Adipose tissue (tissue), 3 donors: Measurements from ENCODE around the gene SYN1. TPM values are rescaled to one million over a fixed set of nuclear protein-coding genes. Genes with fewer than 3 reads are reported as not detected.
"Not testable (repeated sequence)": the region's sequence is repeated elsewhere in the genome, so short reads cannot be mapped to it uniquely, and the experiment has no call there.

Experiments used
- H3K27ac ChIP-seq: one replicate; pipeline ENCODE4 v1.5.1; 2013; ENCODE audit warnings: low read depth, low read length
- WGBS, 3 donors: extraction: QIAGEN DNeasy Blood & Tissue Kit; methylation state at CpG; one replicate each; pipeline ENCODE4 v1.1.7; 2013; 5-methylcytosine and 5-hydroxymethylcytosine counted together
- polyA plus RNA-seq, 3 donors: library from polyadenylated mRNA; stranded (reverse); fragments of 200-250 nt; gene quantifications; one replicate each; pipeline ENCODE4 v1.2.3, GENCODE V29; 2013
- donor health status: healthy with polysubstance abuse.
- donor health status: Bipolar disorder and iron deficiency.
- donor health status: healthy.

The SYN1 gene
- polyA plus RNA-seq, 3 donors: 0.69 to 3.0 (median 1.4) TPM

GRCh38 chrX:47610511-47610910 is 9.1 kb downstream of the SYN1 start:
- no peak overlapping the region for H3K27ac ChIP-seq
- WGBS, 3 donors: 60 to 76% (median 65%) methylated on average over 4 of the region's 4 CpGs

GRCh38 chrX:47608130-47608810 is 11.4 kb downstream of the SYN1 start:
- H3K27ac ChIP-seq: no peak overlapping the region
- WGBS, 3 donors: 38 to 62% (median 59%) methylated on average over 4 to 9 of the region's 9 CpGs

GRCh38 chrX:47607091-47607490 is 12.6 kb downstream of the SYN1 start:
- H3K27ac ChIP-seq: no peak overlapping the region

- WGBS, 3 donors: 50 to 73% (median 67%) methylated on average over 9 of the region's 9 CpGs
Measured at GRCh38 chrX:47605024-47605423, 14.6 kb downstream of the SYN1 start.

GRCh38 chrX:47603125-47603524 is 16.5 kb downstream of the SYN1 start:
- WGBS, 3 donors: 92 to 98% (median 97%) methylated on average over 4 of the region's 4 CpGs
- H3K27ac ChIP-seq: not testable (repeated sequence)

More at GRCh38 chrX:47605024-47605423, 14.6 kb downstream of the SYN1 start:
- no peak overlapping the region for H3K27ac ChIP-seq

- no peak overlapping the region for H3K27ac ChIP-seq
- 86 to 89% (median 86%) methylated on average over 3 of the region's 3 CpGs for WGBS, 3 donors
Measured at GRCh38 chrX:47597222-47597621, 22.4 kb downstream of the SYN1 start.

GRCh38 chrX:47596256-47596655 is 23.4 kb downstream of the SYN1 start:
- 75 to 86% (median 82%) methylated on average over 2 of the region's 2 CpGs for WGBS, 3 donors
- H3K27ac ChIP-seq: no peak overlapping the region

- WGBS, 3 donors: 18 to 64% (median 51%) methylated on average over 1 of the region's 1 CpG
Measured at GRCh38 chrX:47595716-47596251, 23.9 kb downstream of the SYN1 start.

GRCh38 chrX:47593522-47593921 is 26.1 kb downstream of the SYN1 start:
- no peak overlapping the region for H3K27ac ChIP-seq
- WGBS, 3 donors: 65 to 75% (median 69%) methylated on average over 4 of the region's 4 CpGs

More at GRCh38 chrX:47595716-47596251, 23.9 kb downstream of the SYN1 start:
- no peak overlapping the region for H3K27ac ChIP-seq

- WGBS, 3 donors: 81 to 85% (median 84%) methylated on average over 4 to 5 of the region's 5 CpGs
- H3K27ac ChIP-seq: no peak overlapping the region
Measured at GRCh38 chrX:47590984-47591383, 28.7 kb downstream of the SYN1 start.

GRCh38 chrX:47587906-47588735 is 31.5 kb downstream of the SYN1 start:
- WGBS, 3 donors: 72 to 89% (median 75%) methylated on average over 11 to 16 of the region's 16 CpGs
- no peak overlapping the region for H3K27ac ChIP-seq

- WGBS, 3 donors: 30 to 73% (median 53%) methylated on average over 4 of the region's 4 CpGs
- H3K27ac ChIP-seq: no peak overlapping the region
Measured at GRCh38 chrX:47587091-47587891, 32.4 kb downstream of the SYN1 start.

GRCh38 chrX:47586043-47586787 is 33.4 kb downstream of the SYN1 start:
- no peak overlapping the region for H3K27ac ChIP-seq

GRCh38 chrX:47585273-47585672 is 34.4 kb downstream of the SYN1 start:
- no peak overlapping the region for H3K27ac ChIP-seq
- WGBS, 3 donors: 65 to 78% (median 73%) methylated on average over 14 to 16 of the region's 16 CpGs

More at GRCh38 chrX:47586043-47586787, 33.4 kb downstream of the SYN1 start:
- WGBS, 3 donors: 54 to 73% (median 71%) methylated on average over 9 to 11 of the region's 11 CpGs

- H3K27ac ChIP-seq: no peak overlapping the region
- WGBS, 3 donors: 64 to 80% (median 71%) methylated on average over 6 of the region's 6 CpGs
Measured at GRCh38 chrX:47584714-47585113, 34.9 kb downstream of the SYN1 start.

- peak overlapping the region; percentile 81 for H3K27ac ChIP-seq
- WGBS, 3 donors: 39 to 71% (median 54%) methylated on average over 5 to 8 of the region's 8 CpGs
Measured at GRCh38 chrX:47583240-47583861, 36.3 kb downstream of the SYN1 start.
